T-helper 1 cell treated with Interleukin-12 subunit alpha and Interleukin-12 subunit beta and Interleukin-4 antibody, amounts not matched to agents 30 ng/mL and 1 ng/mL, for 36 hours (primary cell): ENCODE data around the gene ATXN7L1. TPM values are rescaled to one million over a fixed set of nuclear protein-coding genes. Genes with fewer than 3 reads are reported as not detected.

Experiments
- intact Hi-C: fragments of 100-400 bp; cut with micrococcal nuclease; formaldehyde crosslinking; loops from one replicate; pipeline ENCODE4 v1.15.1; 2024
- total RNA-seq: library from RNA; stranded (reverse); gene quantifications from 2 replicates; pipeline ENCODE4 v1.2.3, GENCODE V29; 2022

Gene ATXN7L1
- total RNA-seq, 1 donor from 2014 or later = 13.5 TPM

DNA sequence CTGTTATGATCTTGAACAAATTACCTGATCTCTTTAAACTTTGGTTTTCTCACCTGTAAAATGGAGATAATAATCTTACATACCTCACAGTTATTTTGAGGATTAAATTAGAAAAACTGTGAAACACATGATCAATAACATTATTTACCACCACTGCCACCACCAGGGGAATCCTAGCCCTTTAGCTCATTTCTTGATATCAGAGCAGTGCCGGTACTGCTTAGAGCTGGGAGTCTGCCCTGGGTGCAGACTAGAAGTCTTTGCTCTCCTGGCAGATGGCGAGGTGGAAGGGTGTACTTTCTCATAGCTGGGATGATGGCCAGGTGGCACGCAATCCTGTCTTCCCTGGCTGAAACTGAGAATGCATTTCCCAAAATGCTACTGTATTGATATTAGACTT is 282.4 kb downstream of the ATXN7L1 start:
- intact Hi-C loops = no loop called here

DNA sequence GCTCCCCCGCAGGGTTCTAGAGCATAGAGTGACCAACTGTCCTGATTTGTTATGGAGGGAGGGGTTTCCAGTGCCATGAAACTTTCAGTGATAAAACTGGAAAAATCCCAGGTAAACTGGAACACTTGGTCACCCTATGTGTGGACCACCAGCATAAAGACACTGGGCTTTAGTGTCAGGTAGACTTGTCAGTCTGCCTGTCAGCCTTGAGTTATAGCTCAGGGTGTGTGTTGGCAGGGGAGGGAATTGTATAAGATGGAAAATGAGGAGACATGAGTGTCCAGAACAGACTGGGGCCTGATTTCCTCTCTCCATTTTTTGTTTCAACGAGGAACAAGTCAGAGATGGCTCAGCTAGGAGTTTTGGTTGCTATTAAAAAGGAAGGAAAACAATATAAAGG is 284.9 kb downstream of the ATXN7L1 start:
- intact Hi-C loops = no loop called here

DNA sequence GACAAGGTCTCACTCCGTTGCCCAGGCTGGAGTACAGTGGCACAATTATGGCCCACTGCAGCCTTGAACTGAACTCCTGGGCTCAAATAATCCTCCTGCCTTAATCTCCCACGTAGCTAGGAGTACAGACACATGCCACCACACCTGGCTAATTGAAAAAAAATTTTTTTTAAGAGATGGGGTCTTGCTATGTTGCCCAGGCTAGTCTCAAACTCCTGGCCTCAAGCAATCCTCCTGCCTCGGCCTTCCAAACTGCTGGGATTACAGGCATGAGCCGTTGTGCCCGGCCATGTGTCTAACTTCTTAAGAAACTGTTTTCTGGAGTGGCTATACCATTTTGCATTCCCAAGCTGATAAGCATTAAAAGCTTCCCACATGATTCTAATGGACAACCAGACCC is 285.6 kb downstream of the ATXN7L1 start:
- intact Hi-C loops = no loop called here

DNA sequence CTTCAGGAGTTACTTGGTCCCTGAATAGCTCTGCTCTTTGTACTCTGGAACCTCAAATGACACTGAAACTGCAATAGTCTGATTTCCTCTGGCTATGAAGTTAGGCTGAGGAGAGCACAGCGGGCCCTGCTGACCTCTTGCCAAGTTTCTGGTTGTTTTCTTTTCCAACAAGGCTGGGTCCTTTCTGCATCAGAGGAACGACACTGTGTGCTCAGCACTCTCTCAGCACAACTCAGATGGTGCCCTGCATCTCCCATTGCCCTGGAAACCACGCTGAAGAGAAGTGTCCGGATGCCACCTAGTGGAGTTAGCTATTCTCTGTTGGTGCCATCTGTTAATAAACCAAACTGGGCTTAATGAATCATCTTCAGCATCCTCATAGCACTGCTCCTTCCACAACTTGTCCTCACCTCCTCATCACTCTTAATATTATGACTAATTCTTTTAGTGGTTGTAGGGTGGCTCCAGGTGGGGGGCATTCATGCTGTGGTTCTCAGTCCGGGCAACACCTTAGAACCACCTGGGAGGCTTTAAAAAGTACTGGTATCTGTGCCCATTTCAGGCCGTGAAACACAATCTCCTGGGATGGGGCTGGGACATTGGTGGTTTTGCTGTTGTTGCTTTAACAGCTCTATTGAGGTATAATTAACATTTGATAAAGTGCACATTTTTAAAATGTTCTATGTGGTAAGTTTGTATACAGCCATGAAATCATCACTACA is 286.9 kb downstream of the ATXN7L1 start:
- intact Hi-C loops = loop anchor here (1.0 to 10.0 kb wide), 8 partner anchors 57 to 707 kb away; partner anchors contain the start of gene RINT1

DNA sequence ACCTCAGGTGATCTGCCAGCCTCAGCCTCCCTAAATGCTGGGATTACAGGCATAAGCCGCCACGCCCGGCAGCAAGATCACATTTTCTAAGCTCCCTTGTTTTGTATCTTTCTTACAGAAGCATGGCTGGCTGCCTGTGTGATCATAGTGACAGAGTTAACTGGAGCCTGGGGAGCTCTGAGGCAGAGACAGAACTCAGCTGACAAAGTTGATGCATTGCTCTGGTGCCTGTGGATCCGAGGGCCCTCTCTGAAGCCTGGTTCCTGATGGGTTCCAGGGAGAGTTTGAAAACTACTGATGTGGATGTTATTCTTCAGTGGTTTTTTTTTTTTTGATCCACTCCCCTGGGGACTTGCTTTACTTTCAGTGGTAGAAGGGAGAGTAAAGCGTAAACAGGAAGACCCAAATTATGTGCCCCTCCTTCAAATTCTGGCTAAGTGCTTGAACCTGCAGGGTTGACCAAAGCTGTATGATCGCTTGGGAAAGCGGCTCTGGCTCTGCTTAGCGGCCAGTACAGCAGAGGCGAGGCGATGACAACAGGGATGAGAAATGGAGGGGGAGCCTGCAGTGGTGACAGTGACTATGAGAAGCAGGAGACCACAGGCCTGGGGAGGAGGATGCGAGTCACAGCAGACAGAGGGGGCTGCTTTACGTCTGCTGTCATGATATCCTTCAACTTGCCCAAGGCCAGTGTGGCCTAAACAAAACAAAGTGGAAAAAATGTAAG is 288.3 kb downstream of the ATXN7L1 start:
- intact Hi-C loops = loop anchor here (2.0 to 10.0 kb wide), 4 partner anchors 55 to 705 kb away; partner anchors contain the start of gene RINT1

DNA sequence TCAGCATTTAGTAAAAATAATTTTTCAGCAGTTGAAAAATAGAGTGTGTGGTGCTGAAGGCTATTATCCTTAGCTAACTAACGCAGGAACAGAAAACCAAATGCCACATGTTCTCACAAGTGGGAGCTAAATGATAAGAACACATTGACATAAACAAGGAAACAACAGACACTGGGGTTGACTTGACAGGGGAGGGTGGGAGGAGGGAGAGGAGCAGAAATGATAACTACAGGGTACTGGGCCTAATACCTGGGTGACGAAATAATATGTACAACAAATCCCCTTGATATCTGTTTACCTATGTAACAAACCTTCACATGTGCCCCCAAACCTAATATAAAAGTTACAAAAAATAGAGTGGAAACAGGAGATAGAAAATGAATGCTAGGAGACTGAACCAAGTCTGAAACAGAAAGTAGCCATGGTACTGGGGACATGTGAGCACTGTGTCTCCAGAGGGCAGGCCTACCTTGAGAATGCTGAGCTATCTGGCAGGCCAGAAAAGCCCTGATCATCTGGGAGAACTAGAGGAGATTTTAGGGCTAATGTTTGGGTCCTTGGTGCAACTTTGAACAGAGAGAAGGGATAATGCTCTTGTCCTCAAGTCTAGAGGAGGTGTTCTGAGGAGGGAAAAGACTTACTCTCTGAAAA is 290.4 kb downstream of the ATXN7L1 start:
- intact Hi-C loops = loop anchor here (5.0 to 10.0 kb wide), 2 partner anchors 431 to 484 kb away; no protein-coding TSS in a partner anchor

DNA sequence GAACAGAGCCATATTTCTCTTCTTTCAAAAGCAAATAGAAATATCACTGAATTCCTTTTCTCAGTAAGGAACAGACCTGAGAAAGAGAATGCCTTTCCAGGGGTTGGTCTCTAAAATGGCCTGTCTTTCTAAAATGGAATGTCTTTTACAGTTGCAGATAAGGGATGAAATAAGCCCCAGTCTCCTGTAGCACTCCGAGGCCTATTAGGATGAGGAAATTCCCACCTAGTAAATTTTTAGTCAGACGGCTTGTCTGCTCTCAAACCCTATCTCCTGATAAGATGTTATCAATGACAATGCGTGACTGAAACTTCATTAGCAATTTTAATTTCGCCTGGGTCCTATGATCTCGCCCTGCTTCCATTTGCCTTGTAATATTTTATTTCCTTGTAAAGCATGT is 292.2 kb downstream of the ATXN7L1 start:
- intact Hi-C loops = loop anchor here (10.0 kb wide), 1 partner anchor 429 kb away; no protein-coding TSS in a partner anchor

DNA sequence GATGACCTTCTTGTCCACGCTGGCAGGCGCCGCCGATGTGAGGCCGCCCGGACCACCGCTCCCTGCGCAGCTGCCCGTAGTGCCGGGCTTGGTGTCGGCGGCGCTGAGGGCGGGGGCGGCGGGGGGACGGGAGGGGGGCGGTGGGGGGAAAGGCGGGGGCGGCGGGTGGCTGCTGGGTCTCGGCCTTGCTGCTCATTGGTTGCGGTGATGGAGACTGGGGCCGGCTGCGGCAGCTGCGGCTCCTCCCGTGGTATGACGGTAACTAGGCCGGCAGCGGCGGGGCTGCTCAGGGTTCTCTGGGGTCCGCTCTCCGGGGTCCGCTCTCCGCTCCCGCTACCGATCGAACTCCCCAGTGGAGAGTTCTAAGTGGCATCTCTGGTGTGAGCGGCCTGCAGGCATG is 293.3 kb downstream of the ATXN7L1 start:
- intact Hi-C loops = loop anchor here (10.0 kb wide), 1 partner anchor 428 kb away; no protein-coding TSS in a partner anchor

DNA sequence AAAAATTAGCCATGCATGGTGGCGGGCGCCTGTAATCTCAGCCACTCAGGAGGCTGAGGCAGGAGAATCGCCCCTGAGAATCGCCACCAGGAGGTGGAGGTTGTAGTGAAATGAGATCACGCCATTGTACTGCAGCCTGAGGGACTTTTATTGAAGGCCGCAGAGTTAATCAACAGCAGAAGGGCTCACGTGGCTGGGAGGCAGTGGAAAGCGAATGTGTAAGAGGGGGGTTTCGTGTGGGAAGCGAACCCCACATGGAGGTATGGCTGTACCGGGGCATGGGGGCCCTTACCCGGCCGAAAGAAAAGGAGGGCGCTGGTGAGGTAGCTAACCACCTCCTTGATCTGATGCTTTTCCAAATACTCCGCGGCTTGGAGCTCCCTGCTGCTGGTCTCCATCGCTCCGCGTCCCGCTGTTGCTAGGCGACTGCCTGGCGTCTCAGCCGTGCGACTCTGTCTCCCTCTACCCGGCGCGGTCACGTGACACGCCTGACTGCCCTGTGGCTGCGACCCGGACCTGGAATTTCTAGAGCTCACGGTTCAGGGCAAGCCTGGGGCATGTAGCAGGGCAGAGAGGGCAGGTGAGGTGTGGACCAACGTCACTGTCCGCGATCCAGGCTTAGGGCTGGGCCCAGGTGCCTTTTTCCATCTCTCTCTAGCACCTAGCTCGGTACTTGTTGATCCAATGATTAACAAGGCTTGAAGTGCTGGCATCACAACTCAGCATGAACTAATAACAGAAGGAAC is 295.2 kb downstream of the ATXN7L1 start, which contains the start of gene EFCAB10:
Gene EFCAB10 (minus strand): TSS at position 428 of the 746 bp plus-strand sequence. CDS start 30 bp downstream, at position 398.
- intact Hi-C loops = loop anchor here (10.0 kb wide), 1 partner anchor 426 kb away; no protein-coding TSS in a partner anchor

DNA sequence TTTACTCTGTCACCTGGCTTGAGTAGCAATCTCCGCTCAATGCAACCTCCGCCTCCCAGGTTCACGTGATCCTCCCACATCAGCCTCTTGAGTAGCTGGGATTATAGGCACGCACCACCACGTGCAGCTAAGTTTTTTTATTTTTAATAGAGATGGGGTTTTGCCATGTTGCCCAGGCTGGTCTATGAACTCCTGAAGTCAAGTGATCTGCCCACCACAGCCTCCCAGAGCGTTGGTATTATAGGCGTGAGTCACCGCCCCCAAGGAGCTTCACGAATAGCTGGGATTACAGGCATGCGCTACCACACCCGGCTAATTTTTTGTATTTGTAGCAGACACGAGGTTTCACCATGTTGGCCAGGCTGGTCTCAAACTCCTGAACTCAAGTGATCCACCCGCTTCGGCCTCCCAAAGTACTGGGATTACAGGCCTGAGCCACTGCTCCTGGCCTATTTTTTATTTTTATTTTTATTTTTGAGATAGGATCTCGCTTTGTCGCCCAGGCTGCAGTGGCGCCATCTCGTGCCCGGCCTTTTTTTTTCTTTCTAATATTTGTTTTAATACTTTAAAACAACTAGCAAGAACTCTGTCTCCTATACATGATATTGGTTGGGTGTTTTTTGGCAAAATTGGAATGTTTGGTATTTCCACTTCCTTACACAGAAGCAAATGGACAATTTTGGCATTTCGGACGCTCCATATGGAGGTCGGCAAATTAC is 296.2 kb downstream of the ATXN7L1 start:
- intact Hi-C loops = loop anchor here (10.0 kb wide), 1 partner anchor 425 kb away; no protein-coding TSS in a partner anchor

DNA sequence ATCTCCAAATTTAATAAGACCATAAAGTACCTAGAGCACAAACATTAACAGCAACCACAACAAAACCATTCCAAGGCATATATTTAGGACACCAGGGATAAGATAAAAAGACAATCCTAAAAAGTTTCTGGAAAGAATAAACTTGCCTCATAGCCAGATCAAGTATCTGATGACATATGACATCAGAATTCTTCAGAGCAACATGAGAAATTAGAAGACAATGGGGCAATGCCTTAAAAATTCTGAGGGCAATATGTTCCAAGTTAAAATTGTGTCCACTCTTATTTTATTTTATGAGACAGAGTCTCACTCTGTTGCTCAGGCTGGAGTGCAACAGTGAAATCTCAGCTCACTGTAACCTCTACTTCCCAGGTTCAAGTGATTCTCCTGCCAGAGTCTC is 297.9 kb downstream of the ATXN7L1 start:
- intact Hi-C loops = no loop called here

DNA sequence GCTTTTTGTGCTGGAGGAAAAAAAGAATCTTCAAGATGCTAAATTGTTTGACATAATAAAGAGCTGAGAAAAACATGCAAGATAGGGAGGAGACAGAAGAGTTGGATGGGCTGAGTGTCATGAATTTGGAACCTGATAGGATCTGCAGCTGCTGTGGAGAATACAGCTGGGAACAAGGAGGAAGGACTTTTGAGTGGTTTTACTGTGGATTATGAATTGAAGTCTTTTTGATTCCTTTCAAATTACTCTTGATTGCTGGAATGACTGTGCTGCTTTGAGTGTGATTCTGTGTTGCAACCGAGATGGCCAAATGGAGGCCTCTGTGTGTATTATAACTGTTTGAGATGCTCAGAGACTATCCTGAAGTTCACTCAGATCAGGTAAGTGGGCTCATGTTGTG is 299.1 kb downstream of the ATXN7L1 start:
- intact Hi-C loops = no loop called here

DNA sequence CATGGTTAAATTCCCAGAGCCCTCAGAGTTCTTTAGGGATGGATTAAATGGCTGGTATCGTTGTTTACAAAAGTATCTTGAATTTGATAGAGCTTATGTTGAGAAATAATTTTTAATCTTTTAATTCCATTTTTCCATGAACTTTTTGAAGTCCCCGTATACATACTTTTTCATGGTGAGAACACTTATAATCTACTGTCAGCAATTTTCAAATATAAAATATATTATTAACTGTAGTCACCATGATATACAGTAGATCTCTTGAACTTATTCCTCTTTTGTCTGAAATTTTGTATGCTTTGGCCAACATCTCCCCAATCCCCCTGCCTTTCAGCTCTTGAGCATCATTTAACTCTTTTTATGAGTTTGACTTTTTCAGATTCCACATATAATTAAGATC is 304.5 kb downstream of the ATXN7L1 start:
- intact Hi-C loops = no loop called here

DNA sequence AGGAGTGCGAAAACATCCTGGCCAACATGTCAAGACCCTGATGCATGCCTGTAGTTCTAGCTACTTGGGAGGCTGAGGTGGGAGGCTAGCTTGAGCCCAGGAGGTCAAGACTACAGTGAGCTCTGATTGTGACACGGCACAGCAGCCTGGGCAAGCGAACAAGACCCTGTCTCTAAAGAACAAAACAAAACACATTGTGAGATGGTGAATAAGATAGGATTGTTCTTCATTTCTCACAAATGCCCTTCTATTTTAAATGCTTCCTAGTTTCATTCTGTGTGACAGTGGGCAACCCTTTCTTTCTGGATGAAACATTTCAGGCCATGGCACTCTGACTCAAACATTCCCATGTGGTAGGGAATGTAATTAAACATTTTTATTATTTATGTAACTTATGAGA is 308.6 kb downstream of the ATXN7L1 start:
- intact Hi-C loops = no loop called here

DNA sequence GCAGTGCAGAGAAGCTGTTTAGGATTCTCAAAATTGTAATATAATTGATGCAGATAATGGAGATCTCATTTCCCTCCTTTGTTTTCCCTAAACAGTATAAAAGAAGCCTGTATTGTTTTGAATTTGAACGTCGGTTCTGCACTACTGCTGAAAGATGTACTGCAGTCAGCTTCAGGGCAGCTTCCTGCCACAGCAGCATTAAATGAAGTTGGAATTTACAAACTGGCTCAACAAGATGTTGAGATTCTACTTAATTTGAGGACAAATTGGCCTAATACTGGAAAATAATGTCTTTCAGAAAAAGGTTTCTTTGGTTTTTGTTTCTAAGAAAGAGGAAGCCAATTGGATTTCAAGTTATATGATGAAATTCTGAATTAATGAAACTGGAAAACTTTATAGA is 309.4 kb downstream of the ATXN7L1 start:
- intact Hi-C loops = no loop called here

DNA sequence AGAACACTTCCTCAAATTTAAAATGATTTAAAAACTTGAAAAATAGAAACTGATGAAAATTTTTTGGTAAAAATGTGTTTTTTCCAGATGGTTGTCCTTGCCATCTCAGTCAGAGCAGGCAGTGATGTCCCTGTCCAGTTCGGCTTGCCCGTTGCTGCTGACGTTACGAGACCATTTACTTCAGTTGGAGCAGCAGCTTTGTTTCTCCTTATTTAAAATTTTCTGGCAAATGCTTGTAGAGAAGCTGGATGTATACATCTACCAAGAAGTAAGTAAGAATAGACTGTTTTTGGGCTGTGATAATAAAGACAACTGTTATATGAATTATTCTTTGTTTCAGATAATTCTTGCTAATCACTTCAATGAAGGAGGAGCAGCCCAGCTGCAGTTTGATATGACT is 311.2 kb downstream of the ATXN7L1 start:
- intact Hi-C loops = no loop called here

DNA sequence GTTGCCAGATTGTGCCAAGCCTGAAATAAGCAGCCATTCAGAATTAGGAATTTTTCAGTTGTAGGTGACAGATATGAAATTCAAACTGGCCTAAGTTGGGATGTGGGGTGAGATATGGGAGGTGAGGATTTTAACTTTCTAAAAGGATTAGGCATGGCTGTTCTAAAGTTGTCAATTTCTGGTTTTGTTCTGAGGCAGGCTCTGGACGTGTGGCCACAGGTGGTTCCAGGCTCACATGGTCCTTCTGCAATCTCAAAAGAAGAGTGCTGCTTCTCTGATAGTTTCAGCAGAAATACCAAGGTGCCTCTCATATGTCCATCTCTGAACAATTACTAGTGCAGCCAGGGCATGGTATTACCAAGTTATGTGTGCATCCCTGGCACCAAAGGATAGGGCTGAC is 316.5 kb downstream of the ATXN7L1 start:
- intact Hi-C loops = no loop called here
